HG02885 (cell line): ENCODE data around the gene DNAJB8.

Experiments
- ATAC-seq: cut with Tn5 transposase; IDR thresholded peaks from one replicate; pipeline ENCODE4 v1.9.1; 2021; ENCODE audit warnings: mild to moderate bottlenecking; ENCODE audit not compliant: unreplicated experiment, poor library complexity

Gene DNAJB8

DNA sequence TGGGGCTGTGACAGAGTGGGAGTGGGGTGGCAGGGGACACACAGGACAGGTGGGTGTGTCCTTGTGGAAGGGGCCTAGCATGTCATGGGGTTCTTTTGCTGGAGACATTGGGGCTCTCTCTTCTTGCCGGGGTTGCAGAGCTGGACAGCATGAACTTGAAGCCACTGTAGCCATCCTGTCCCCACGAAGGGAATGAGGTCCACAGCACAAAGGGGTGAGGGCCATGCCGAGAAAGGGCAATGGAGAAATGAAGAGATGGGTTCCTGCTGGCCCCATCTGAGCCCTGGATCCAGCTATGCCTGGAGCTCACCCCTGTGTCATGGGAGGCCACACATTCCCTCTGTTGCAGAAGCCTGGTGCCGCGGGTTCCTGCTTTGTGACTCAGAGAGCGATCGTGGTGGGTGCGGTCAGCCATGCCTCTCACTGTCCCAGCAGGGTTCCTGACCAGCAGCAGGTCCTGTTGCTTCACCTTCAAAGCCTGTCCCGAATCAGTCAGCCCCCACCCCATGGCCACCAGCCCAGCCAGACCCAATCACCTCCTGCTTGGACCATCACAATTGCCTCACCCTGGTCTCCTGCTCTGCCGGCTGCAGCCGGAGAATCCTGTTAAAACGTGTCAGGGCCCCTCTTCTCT is 50.0 kb downstream of the DNAJB8 start:
- no peak for ATAC-seq

DNA sequence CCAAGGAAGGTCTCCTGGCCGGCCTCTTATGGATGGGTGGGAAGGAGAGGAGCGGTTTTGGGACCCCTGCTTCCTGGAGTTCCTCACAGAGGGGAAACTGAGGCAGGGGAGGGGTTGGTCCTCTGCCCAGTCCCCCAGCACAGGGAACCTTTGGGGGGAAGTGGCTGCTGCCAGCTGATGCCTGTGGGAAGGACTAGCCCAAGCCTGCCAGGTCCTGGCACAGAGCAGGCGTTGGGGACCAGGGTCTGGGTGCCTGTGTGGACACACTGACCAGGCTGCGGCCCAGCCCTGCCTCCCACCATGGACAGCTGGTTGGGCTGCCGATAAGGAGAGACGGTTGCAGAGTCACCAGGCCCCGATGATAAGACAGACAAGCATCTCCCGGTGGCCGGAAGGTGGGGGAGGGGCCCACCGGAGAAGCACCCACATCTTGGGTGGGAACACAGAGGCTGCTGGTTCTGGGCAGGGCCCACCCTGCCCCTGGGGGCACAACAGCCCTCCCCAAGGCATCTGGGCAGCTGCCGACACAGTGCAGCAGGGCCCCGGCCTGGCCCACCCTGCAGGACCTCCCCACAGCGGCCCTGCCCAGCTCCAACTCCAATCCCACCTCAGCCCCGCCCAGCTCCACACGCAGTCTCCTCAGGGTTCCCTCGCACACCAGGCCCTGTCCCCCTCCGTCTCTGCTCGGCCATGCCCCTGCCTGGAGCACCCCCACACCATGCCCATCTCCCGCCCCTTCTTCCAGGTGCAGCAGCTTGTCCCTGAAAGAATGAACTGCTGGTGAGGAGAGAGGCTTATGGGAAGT is 50.7 kb downstream of the DNAJB8 start:
- ATAC-seq, result no peak

DNA sequence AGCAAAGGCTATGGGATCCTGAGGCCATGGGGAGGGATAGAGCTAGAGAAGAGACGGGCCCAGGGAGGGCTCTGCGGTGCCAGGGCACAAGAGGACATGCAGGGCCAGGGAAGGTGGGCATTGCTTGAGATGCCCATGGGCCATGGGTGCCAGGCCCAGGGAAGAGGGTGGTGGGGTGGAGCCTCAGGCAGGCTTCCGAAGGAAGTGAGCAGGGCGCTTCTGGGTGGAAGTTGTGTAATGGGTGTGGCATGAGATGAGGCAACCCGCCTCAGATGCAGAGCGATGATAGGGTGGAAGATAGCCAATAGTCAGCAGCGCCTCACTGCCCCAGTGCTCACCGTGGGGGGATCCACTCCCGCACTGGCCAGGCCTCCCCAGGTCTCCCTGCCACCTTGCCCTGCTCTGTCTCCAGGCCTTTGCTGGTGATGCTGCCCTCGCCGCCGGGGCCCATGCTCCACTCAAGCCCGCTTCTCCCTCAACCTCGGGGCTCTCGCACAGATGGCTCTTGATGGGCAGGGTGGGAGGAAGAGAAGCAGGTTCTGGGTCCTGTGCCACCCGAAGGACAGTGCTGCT is 51.4 kb downstream of the DNAJB8 start:
- no peak for ATAC-seq

DNA sequence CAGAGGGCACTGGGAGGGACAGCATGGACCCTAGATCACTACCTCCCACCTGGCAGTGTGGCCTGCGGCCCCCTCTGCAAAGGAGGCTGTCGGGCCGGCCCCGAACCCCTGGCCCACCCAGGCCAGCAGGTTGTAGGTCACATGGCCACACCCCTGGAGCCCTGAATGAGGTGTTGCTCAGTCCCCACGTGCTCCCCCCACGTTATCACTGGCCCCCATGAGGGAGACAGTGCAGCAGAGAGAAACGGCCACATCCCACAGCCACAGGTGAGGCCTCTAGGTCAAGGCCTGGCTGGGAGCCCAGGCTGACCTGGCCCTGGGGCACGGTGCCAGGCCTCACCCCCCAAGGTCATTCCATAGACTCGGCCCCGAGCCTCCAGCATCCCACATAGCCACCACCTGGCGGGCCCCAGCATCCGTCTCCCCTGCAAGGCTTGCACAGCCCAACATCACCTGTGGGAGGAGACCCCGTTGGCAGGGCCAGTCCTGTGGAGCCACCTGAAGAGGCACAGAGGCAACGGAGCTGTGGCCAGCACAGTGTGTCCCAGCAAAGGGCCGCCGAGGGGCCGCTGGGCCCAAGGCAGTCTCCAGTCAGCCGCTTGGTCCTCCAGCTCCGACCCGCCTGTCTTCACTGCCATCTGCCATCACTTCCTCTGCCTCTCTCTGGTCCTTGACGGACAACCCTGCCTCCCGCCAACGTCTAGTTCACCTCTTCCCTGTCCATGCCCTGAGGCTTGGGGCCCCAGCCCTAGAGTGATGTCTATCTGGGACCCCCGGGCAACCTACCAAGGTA is 53.1 kb downstream of the DNAJB8 start:
- ATAC-seq, result no peak

DNA sequence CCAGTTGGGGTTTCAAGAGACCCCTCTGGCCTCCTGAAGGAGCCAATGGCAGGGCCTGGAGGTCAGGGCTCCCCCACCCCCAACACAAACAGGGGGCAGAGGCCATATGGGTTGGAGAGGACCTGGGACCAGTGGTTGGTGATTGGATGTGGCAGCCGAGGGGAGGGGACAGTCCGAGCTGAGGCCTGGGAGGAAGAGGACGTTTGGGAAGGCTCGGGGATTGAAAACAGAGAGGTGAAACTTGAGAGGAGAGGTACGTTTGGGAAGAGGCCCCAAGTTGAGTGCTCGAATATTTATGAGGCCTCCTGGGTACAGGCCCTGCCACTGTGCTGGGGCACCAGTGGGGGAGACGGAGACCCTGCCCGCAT is 53.7 kb downstream of the DNAJB8 start:
- no peak for ATAC-seq
